Suprapubic skin (tissue), 4 donors: ENCODE data around the gene SLC2A1. TPM values are rescaled to one million over a fixed set of nuclear protein-coding genes. Genes with fewer than 3 reads are reported as not detected.

ENCODE experiments used
- DNase-seq, 2 donors: peaks; one replicate each; pipeline ENCODE4 v3.0.0-alpha.2; 2019; ENCODE audit warnings: low spot score in 2 of 2
- H3K27ac ChIP-seq: fragments of 200-600 bp; sonication (generic); one replicate; pipeline ENCODE4 v1.5.1; 2019
- H3K27me3 ChIP-seq: fragments of 200-600 bp; sonication (generic); one replicate; pipeline ENCODE4 v1.5.1; 2019
- H3K36me3 ChIP-seq: fragments of 200-600 bp; sonication (generic); one replicate; pipeline ENCODE4 v1.5.1; 2019
- H3K4me1 ChIP-seq: fragments of 200-600 bp; sonication (generic); one replicate; pipeline ENCODE4 v1.5.1; 2019
- H3K4me3 ChIP-seq: fragments of 200-600 bp; sonication (generic); one replicate; pipeline ENCODE4 v1.5.1; 2019; ENCODE audit warnings: mild to moderate bottlenecking
- H3K9me3 ChIP-seq: fragments of 200-600 bp; sonication (generic); one replicate; pipeline ENCODE4 v1.5.1; 2019
- CTCF ChIP-seq, 2 donors: fragments of 200-600 bp in 1 of 2; fragments of 450-650 bp in 1 of 2; sonication (generic) in 1 of 2; IDR thresholded peaks; one replicate each; pipeline ENCODE4 v1.5.1; 2016 to 2019; ENCODE audit warnings: antibody characterized with exemption in 2 of 2, mild to moderate bottlenecking in 1 of 2, moderate library complexity in 1 of 2
- EP300 ChIP-seq: sonication (generic); formaldehyde crosslinking; IDR thresholded peaks from one replicate; pipeline ENCODE4 v1.6.1; 2017; ENCODE audit warnings: antibody characterized with exemption
- POLR2A ChIP-seq, 2 donors: fragments of 450-650 bp; IDR thresholded peaks; one replicate each; pipeline ENCODE4 v1.6.1; 2017; ENCODE audit warnings: antibody characterized with exemption in 2 of 2, mild to moderate bottlenecking in 2 of 2, moderate library complexity in 2 of 2
- POLR2AphosphoS5 ChIP-seq, 3 donors: sonication (generic); formaldehyde crosslinking; IDR thresholded peaks; one replicate each; pipeline ENCODE4 v1.6.1; 2017; ENCODE audit warnings: antibody characterized with exemption in 3 of 3
- WGBS: methylation state at CpG from one replicate; pipeline ENCODE4 v1.1.5; 2018; 5-methylcytosine and 5-hydroxymethylcytosine counted together
- total RNA-seq, 4 donors: library from RNA; depleted of rRNA; stranded (reverse); fragments of >200 nt; gene quantifications; one replicate each; pipeline ENCODE4 v1.1.0, GENCODE V29; 2016

Gene SLC2A1
- total RNA-seq, 4 donors from 2014 or later = 466 to 1,239 (median 686) TPM

GRCh38 chr1:42888013-42888633, 70.5 kb downstream of the SLC2A1 start:
- Histone ChIP-seq H3K27ac (no peak overlapping the region), H3K4me1 (no peaks in the 10 kb centered on the region), H3K9me3 (no peaks in the 10 kb centered on the region), H3K36me3 (no peaks in the 10 kb centered on the region), H3K4me3 (no peak overlapping the region), H3K27me3 (no peaks in the 10 kb centered on the region)
- 92% methylated on average over 26 of the region's 31 CpGs for WGBS
- no peak for DNase-seq
- TF ChIP-seq EP300 = no peak

GRCh38 chr1:42887366-42887765, 71.3 kb downstream of the SLC2A1 start:
- Histone ChIP-seq H3K27me3 (no peaks in the 10 kb centered on the region), H3K27ac (no peak overlapping the region), H3K36me3 (no peaks in the 10 kb centered on the region), H3K4me3 (no peak overlapping the region), H3K9me3 (no peaks in the 10 kb centered on the region), H3K4me1 (no peaks in the 10 kb centered on the region)
- 86% methylated on average over 2 of the region's 20 CpGs for WGBS
- no peak for DNase-seq
- TF ChIP-seq POLR2A (IDR thresholded peaks at IDR 0.05) = no peak
- no peak for TF ChIP-seq POLR2AphosphoS5 (IDR thresholded peaks at IDR 0.05)
- no peak for TF ChIP-seq EP300
- TF ChIP-seq CTCF (IDR thresholded peaks at IDR 0.05) = no peak

- Histone ChIP-seq H3K4me1 (no peaks in the 10 kb centered on the region), H3K9me3 (no peaks in the 10 kb centered on the region), H3K36me3 (no peaks in the 10 kb centered on the region), H3K27me3 (no peaks in the 10 kb centered on the region), H3K4me3 (no peak overlapping the region), H3K27ac (no peak overlapping the region)
- TF ChIP-seq POLR2AphosphoS5 (IDR thresholded peaks at IDR 0.05) (no peak), POLR2A (IDR thresholded peaks at IDR 0.05) (no peak), EP300 (no peak), CTCF (IDR thresholded peaks at IDR 0.05) (no peak)
- DNase-seq = no peak
- 82% methylated on average over 21 of the region's 21 CpGs for WGBS
Measured at GRCh38 chr1:42886800-42887199, 71.9 kb downstream of the SLC2A1 start.

GRCh38 chr1:42886046-42886739, 72.5 kb downstream of the SLC2A1 start:
- 90% methylated on average over 16 of the region's 16 CpGs for WGBS
- no peaks in the 10 kb centered on the region for H3K9me3 ChIP-seq

GRCh38 chr1:42880384-42880783, 78.3 kb downstream of the SLC2A1 start:
- Histone ChIP-seq H3K4me3 (no peak overlapping the region), H3K27ac (no peak overlapping the region), H3K27me3 (peaks cover 7% of the 10 kb centered on the region), H3K36me3 (no peaks in the 10 kb centered on the region), H3K4me1 (no peaks in the 10 kb centered on the region), H3K9me3 (no peaks in the 10 kb centered on the region)
- WGBS = 40% methylated on average over 3 of the region's 4 CpGs
- no peak for TF ChIP-seq CTCF (IDR thresholded peaks at IDR 0.05)
- TF ChIP-seq POLR2A (IDR thresholded peaks at IDR 0.05) = no peak
- TF ChIP-seq POLR2AphosphoS5 (IDR thresholded peaks at IDR 0.05) = no peak
- no peak for TF ChIP-seq EP300
- no peak for DNase-seq

More at GRCh38 chr1:42886046-42886739, 72.5 kb downstream of the SLC2A1 start:
- Histone ChIP-seq H3K4me1 (no peaks in the 10 kb centered on the region), H3K36me3 (no peaks in the 10 kb centered on the region), H3K27me3 (no peaks in the 10 kb centered on the region), H3K4me3 (no peak overlapping the region), H3K27ac (no peak overlapping the region)
- no peak for DNase-seq
- TF ChIP-seq EP300 (no peak), POLR2AphosphoS5 (IDR thresholded peaks at IDR 0.05) (no peak), CTCF (IDR thresholded peaks at IDR 0.05) (no peak), POLR2A (IDR thresholded peaks at IDR 0.05) (no peak)
